ENCODE results near the gene NEDD4. TPM values are rescaled to one million over a fixed set of nuclear protein-coding genes. Genes with fewer than 3 reads are reported as not detected.
"Not testable (repeated sequence)": the region's sequence is repeated elsewhere in the genome, so short reads cannot be mapped to it uniquely, and the experiment has no call there.

Gene NEDD4
- polyA plus RNA-seq, 1 donor from 2014 or later: 0.44 TPM

DNA sequence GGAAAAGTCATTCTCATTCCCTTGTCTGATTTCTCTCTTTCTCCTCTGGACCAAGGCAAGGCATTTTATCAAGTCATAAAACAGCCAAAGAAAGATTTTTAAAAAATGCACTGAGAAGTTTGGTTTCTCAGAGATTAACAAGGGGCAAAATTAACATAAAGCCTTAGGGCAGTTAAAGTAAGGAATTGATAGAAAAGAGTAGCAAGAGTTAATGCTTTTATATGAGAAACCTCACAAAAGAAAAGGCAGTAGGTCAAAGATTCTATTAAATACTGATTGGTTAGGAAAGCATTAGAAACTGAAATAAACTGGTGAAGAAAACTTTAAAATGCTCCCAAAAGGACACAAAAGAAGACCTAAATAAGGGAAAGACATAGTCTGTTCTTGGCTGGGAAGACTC is 129.5 kb downstream of the NEDD4 start:
- Mint-ChIP-seq H3K9me3 (no peaks in the 10 kb centered on the region), H3K36me3 (peaks cover 3% of the 10 kb centered on the region), H3K27me3 (no peaks in the 10 kb centered on the region), H3K4me1 (no peaks in the 10 kb centered on the region), H3K27ac (no peak overlapping the region), H3K4me3 (no peak overlapping the region)

DNA sequence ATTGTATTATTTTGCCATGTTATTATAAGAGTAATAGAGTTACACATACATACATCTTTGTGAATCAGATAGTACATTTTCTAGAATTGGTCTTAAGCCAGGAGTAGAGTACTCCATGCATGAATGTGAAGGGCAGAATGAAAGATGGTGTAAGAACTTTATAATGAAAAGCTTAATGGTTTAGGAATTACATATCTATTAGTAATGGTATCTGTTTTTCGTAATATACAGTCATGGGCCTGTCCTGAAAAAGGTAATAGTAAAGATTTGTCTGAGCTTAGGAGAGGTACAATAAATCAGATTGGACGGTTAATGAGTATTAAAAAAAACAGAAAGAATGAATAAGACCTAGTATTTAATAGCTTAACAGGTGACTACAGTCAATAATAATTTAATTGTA is 132.3 kb downstream of the NEDD4 start:
- Mint-ChIP-seq H3K4me1 (no peaks in the 10 kb centered on the region), H3K36me3 (peaks cover 3% of the 10 kb centered on the region), H3K27ac (no peak overlapping the region), H3K4me3 (no peak overlapping the region), H3K9me3 (no peaks in the 10 kb centered on the region), H3K27me3 (no peaks in the 10 kb centered on the region)

DNA sequence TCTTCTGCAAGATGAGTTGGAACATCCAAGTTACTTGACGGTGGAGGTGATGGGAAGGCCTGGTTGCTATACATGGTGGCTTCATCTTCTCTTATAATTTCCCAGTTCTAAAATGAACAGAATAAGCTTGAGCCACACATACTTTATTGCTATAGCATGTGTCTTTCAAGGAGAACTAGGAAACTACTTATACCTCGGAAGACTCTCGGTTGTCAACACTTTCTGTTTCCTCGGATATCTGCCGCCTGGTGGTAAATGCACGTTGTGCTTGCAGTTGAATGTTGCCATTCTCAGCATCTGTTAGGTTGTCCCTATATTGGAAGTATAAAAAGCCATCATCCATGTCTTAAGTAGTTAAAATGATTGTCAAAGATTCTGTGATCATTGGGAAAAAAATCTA is 132.9 kb downstream of the NEDD4 start:
- no peaks in the 10 kb centered on the region for H3K9me3 Mint-ChIP-seq
- H3K36me3 Mint-ChIP-seq: peaks cover 3% of the 10 kb centered on the region
- no peaks in the 10 kb centered on the region for H3K27me3 Mint-ChIP-seq
- no peak overlapping the region for H3K4me3 Mint-ChIP-seq
- no peaks in the 10 kb centered on the region for H3K4me1 Mint-ChIP-seq
- no peak overlapping the region for H3K27ac Mint-ChIP-seq

DNA sequence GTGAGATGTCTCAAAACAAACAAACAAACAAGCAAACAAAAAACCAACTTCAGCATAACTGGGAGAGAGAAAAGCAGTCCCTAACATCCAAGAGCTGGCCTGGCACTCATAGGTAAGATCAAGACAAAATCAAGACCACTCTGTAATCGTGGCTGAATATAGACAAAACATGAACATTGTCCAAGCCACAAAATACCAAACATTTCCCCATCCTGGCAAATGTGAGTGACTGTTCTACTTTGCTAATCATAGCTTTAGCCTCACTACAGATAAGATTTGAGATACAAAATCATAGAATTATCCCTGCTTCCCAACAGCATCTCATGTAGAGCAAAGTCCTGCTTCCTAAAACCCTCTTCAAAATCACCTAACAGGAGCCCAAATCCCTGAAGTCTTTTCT is 133.7 kb downstream of the NEDD4 start:
- no peaks in the 10 kb centered on the region for H3K27me3 Mint-ChIP-seq
- H3K36me3 Mint-ChIP-seq: peaks cover 3% of the 10 kb centered on the region
- no peaks in the 10 kb centered on the region for H3K4me1 Mint-ChIP-seq

DNA sequence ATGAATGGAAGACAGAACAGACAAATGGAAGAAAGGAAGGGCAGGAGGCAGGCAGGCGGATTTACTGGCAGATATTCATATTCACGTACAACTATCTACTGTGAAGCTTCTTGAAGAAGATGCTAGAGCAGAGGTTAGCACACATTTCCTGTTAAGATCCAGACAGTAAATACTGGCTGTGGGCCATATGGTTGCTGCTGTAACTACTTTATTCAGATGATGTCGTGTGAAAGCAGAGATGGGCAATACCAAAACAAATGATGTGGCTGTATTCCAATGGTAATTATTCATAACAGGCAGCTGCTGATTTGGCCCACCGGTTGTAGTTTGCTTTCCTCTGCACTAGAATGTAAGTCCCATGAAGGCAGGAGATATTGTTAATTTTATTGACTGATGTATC is 134.8 kb downstream of the NEDD4 start:
- no peaks in the 10 kb centered on the region for H3K4me1 Mint-ChIP-seq
- H3K9me3 Mint-ChIP-seq: no peaks in the 10 kb centered on the region
- peaks cover 3% of the 10 kb centered on the region for H3K36me3 Mint-ChIP-seq
- no peak overlapping the region for H3K4me3 Mint-ChIP-seq
- no peak overlapping the region for H3K27ac Mint-ChIP-seq
- H3K27me3 Mint-ChIP-seq: no peaks in the 10 kb centered on the region

More for the DNA sequence above, 133.7 kb downstream of the NEDD4 start:
- H3K4me3 Mint-ChIP-seq: no peak overlapping the region
- H3K27ac Mint-ChIP-seq: no peak overlapping the region
- H3K9me3 Mint-ChIP-seq: no peaks in the 10 kb centered on the region

DNA sequence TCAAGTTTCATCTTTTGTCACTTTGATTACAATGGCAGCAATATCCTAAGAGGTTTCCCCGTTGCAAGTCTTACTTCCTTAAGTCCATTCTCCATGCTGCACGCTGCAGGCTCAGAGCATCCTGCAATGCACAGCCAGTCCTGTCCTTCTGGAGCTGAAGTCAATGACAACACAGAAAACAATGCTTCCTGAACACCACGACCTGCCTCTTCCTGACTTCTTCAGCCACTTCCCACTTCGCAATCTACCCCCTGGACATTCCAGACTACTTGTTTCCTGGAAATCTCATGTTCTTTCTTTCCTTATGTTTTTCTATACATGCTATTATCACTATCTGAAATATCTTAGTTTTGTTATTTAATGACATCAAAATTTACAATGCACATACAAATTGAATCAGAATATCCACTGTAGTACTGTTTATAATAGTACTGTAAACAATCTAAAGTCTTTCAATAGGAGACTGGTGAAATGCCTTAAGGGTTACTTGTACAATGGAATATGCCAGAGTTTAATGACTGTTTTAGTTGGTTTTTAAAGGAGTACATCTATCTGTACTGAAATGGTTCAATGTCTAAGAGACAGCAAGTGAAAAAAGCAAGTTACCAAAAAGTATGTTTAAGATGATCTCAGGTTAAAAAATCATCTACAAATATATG is 136.8 kb downstream of the NEDD4 start:
- H3K36me3 Mint-ChIP-seq: peaks cover 6% of the 10 kb centered on the region
- H3K27me3 Mint-ChIP-seq: no peaks in the 10 kb centered on the region
- no peaks in the 10 kb centered on the region for H3K4me1 Mint-ChIP-seq
- H3K4me3 Mint-ChIP-seq: no peak overlapping the region
- H3K27ac Mint-ChIP-seq: no peak overlapping the region
- H3K9me3 Mint-ChIP-seq: no peaks in the 10 kb centered on the region

DNA sequence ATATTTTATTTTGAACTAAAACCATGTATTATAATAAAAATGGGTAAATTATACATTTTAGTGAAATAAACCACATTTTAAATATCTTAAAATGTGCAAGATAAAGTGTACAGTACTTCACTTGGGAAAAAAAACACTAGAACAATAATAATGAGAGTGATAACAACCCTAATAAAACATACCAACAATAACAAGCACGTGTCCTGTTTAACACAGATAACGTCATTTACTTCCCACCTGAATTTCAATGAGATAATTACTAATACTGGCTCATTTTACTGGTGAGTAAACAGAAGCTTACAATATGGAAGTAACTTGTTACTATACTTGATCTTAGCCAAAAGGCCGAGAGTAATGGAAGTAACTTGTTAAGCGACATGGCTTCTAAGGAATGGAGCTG is 140.3 kb downstream of the NEDD4 start:
- Mint-ChIP-seq H3K4me3 (no peak overlapping the region), H3K36me3 (peaks cover 3% of the 10 kb centered on the region), H3K27ac (no peak overlapping the region), H3K27me3 (no peaks in the 10 kb centered on the region), H3K4me1 (no peaks in the 10 kb centered on the region), H3K9me3 (no peaks in the 10 kb centered on the region)

DNA sequence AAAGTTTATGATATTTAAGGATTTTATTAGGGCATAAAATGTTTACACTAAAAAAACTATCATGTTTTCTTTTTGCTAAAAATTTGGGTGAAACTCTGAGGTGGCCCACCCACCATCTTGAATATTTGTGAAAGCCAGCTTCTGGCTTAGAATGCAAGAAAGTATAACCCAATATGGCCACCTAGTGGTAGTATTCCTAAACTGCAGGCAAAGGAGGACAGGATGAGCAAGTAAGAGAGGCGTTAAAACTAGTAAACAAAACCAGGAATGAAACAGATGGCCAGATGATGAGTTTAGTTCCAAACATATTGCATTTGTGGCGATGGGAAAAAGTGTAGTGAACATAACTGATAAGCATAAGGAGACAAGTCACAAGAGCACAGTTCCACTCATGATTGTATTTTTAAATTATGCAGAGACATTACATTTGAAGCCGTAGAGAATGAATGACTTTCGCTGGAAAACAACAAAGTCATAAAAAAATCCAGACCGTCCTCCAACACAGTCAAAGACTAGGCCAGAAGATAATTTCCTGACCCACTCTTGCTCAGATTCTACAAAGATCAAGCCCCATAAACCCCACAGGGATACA is 147.2 kb downstream of the NEDD4 start:
- Mint-ChIP-seq H3K27me3 (no peaks in the 10 kb centered on the region), H3K27ac (no peak overlapping the region), H3K36me3 (peaks cover 4% of the 10 kb centered on the region), H3K9me3 (peaks cover 0 to 6% (median 0%) of the 10 kb centered on the region in 3 donors), H3K4me3 (no peak overlapping the region), H3K4me1 (no peaks in the 10 kb centered on the region)

DNA sequence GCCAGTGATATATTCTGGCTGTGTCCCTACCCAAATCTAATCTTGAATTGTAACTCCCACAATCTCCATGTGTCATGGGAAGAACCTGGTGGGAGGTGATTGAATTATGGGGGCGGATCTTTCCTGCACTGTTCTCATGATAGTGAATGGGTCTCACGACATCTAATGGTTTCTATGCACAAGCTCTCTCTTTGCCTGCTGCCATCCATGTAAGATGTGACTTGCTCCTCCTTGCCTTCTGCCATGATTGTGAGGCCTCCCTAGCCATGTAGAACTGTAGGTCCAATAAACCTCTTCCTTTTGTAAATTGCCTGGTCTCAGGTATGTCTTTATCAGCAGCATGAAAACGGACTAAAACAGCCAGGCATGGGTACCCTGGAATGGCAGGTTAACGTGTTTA is 150.5 kb downstream of the NEDD4 start:
- H3K4me3 Mint-ChIP-seq, H3K27ac Mint-ChIP-seq, H3K4me1 Mint-ChIP-seq, H3K27me3 Mint-ChIP-seq, H3K9me3 Mint-ChIP-seq, H3K36me3 Mint-ChIP-seq: not testable (repeated sequence)

DNA sequence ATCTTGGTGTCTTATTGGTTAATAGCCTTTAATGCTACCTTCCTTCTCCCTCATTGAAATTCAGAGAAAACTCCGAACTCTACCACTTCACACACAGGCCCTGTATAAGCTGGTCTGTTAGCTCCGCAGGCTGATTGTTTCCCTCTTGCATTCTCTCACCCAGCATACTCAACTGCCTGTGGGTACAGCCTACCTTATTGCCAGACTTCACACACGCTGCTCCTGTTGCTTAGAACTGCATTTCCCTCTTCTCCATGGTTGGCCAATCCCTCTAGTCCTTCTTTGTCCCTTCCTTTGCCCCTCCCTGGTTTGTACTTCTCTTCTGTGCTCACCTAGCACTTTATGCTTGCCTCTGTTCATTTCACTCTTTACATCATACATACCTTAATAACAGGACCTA is 157.5 kb downstream of the NEDD4 start:
- no peaks in the 10 kb centered on the region for H3K36me3 Mint-ChIP-seq

DNA sequence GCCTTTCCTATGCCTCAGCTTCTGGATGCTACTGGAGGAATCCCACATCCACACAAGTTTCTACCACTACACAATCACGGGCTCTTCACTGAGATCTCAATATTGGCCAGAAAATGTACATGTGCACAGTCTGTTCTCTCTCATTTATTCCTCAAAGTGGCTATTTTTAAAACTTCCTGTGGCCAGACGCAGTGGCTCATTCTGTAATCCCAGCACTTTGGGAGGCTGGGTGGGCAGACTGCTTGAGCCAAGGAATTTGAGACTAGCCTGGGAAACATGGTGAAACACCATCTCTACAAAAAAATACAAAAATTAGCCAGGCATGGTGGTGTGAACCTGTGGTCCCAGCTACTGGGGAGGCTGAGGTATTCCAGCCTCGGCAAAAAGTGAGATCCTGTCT is 159.1 kb downstream of the NEDD4 start:
- Mint-ChIP-seq H3K36me3 (no peaks in the 10 kb centered on the region), H3K4me1 (peaks cover 0 to 2% (median 1%) of the 10 kb centered on the region in 3 donors), H3K9me3 (no peaks in the 10 kb centered on the region), H3K27ac (peak overlapping the region in 1 of 3 donors; percentile 31), H3K27me3 (no peaks in the 10 kb centered on the region), H3K4me3 (no peak overlapping the region)

More for the DNA sequence above, 157.5 kb downstream of the NEDD4 start:
- H3K27ac Mint-ChIP-seq: no peak overlapping the region
- H3K4me3 Mint-ChIP-seq: no peak overlapping the region
- H3K4me1 Mint-ChIP-seq: no peaks in the 10 kb centered on the region
- H3K9me3 Mint-ChIP-seq: no peaks in the 10 kb centered on the region
- no peaks in the 10 kb centered on the region for H3K27me3 Mint-ChIP-seq

DNA sequence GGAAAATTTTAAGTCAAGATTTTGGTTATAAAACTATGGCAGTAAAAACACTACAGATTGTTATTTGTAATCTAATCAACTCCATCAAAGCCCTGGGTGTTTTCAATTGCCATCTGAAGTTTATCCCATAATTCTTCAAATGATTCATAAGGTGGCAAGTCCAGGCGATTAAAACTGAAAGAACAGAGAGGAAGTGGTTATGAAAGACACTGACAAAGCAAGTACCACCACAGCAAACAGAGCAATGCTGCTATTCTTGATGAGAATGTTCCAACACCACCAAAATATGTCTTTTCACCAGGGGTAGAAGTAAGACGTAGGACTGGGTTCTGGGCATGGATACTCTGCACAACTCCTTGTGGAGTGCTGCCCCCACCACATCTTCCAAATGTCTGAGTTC is 163.6 kb downstream of the NEDD4 start:
- Mint-ChIP-seq H3K4me3 (no peak overlapping the region), H3K9me3 (no peaks in the 10 kb centered on the region), H3K36me3 (no peaks in the 10 kb centered on the region), H3K27ac (no peak overlapping the region), H3K4me1 (peaks cover 0 to 2% (median 1%) of the 10 kb centered on the region in 3 donors), H3K27me3 (no peaks in the 10 kb centered on the region)

DNA sequence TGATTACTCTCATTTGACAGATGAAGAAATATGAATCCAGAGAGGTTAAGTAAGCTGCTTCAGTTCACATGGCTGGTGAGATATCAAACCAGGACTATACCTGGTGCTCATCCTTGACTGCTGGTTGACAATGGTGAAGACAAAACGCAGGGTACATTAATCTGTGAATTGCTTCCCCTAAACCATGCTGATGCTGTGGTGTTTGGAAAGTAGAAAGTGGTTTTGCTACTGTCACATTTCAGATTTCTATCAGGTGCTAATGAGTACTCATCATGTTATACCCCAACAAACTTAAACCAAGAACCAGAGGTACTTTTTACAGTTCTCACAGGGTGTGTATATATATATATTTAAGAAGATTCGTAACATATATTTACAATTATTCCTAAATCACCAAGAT is 165.5 kb downstream of the NEDD4 start:
- Mint-ChIP-seq H3K27me3 (no peaks in the 10 kb centered on the region), H3K4me1 (peaks cover 0 to 2% (median 1%) of the 10 kb centered on the region in 3 donors), H3K27ac (no peak overlapping the region), H3K4me3 (no peak overlapping the region), H3K9me3 (no peaks in the 10 kb centered on the region), H3K36me3 (no peaks in the 10 kb centered on the region)

DNA sequence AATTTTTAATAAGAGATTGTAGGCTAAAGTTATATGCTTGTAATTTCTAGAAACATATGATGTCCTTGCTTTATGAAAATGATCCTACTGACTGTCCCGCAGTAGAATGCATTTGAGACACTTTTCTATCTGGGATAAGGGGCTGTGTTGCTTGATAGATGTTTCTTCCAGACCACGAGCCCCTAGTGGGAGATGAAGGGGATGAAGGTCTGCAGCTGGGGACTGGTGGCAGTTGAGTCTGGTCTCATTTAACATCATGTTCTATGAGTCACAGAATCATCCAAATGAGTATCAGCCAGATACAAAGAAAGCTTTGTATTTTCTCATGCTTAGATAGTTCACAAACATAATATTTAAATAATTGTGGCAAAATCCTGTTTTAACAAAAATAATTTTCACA is 166.2 kb downstream of the NEDD4 start:
- H3K4me3 Mint-ChIP-seq: no peak overlapping the region
- no peaks in the 10 kb centered on the region for H3K9me3 Mint-ChIP-seq
- peaks cover 0 to 2% (median 1%) of the 10 kb centered on the region in 3 donors for H3K4me1 Mint-ChIP-seq
- H3K27me3 Mint-ChIP-seq: no peaks in the 10 kb centered on the region
- H3K27ac Mint-ChIP-seq: no peak overlapping the region
- no peaks in the 10 kb centered on the region for H3K36me3 Mint-ChIP-seq

DNA sequence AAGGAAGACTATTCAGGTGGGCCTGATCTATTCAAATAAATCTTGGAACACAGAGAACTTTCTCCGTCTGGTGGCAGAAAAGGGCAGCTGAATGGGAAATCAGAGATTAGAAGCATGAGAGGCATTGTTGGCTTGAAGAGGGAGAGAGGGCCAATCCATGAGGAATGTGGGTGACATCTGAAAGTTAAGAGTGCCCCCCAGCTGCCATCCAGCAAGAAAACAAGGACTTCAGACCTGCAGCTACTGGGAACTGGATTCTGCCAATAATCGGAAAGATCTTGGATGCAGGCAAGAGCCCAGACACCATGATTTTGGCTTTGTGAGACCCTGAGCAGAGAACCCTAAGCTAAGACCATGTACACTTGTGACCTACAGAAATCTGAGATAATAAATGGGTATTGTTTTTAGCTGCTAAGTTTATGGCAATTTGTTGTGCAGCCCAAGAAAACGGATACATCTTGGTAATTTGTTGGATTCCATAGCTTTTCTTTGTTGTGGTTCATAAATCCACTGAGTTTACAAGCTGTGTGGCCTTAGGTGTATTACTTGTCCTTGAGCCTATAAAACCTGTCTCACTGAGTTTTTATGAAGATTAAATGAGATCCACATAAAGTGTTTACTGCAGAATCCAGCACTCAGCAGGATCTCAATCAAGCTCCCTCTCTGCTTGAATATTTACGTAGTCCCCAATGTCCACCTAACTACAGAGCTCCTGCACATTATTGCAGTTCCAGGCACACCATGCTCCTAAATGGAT is 168.4 kb downstream of the NEDD4 start:
- no peaks in the 10 kb centered on the region for H3K36me3 Mint-ChIP-seq
- H3K27me3 Mint-ChIP-seq: peaks cover 2% of the 10 kb centered on the region
- peaks cover 0 to 2% (median 0%) of the 10 kb centered on the region in 3 donors for H3K9me3 Mint-ChIP-seq
- H3K27ac Mint-ChIP-seq: no peak overlapping the region
- H3K4me1 Mint-ChIP-seq: no peaks in the 10 kb centered on the region
- no peak overlapping the region for H3K4me3 Mint-ChIP-seq

All from IgD-negative memory B cell (primary cell).